ENCODE results near the gene FASN. TPM values are rescaled to one million over a fixed set of nuclear protein-coding genes. Genes with fewer than 3 reads are reported as not detected.
A peak's percentile ranks its signal among the peaks of the same experiment; 100 is the strongest.

FASN gene
- total RNA-seq, 3 donors from 2014 or later (not counting 1 experiment from before 2014, with no cell fraction given): 53.8 to 56.2 (median 54.0) TPM

GRCh38 chr17:82055023-82055964 lies 42.7 kb downstream of the FASN start:
- DNase-seq (no peak), ATAC-seq (no peak)
- H3K27ac Mint-ChIP-seq: no peak overlapping the region
- H3K4me3 ChIP-seq (ENCODE audit: low read length): no peak overlapping the region
- TF ChIP-seq CTCF (IDR thresholded peaks at IDR 0.05): no peak
- no peaks in the 10 kb centered on the region for H3K9me3 Mint-ChIP-seq
- H3K27me3 ChIP-seq (ENCODE audit: control insufficient read depth, insufficient read depth, low read length): no peaks in the 10 kb centered on the region
- no peak overlapping the region for H3K27ac ChIP-seq (ENCODE audit: low read length)
- no peaks in the 10 kb centered on the region for H3K9me3 ChIP-seq (ENCODE audit: control insufficient read depth, insufficient read depth, low read length)
- 84% methylated on average over 24 of the region's 26 CpGs for WGBS (ENCODE audit: insufficient coverage)
- H3K4me3 Mint-ChIP-seq: no peak overlapping the region
- intact Hi-C loops (cut with micrococcal nuclease): no loop called here
- H3K4me1 Mint-ChIP-seq: peaks cover 0 to 16% of the 10 kb centered on the region in 2 donors
- H3K27me3 Mint-ChIP-seq (ENCODE audit: low read depth in 2 of 2): no peaks in the 10 kb centered on the region
- H3K4me1 ChIP-seq (ENCODE audit: control insufficient read depth, insufficient read depth, low read length): peaks cover 29% of the 10 kb centered on the region
- H3K36me3 Mint-ChIP-seq: no peaks in the 10 kb centered on the region
- H3K36me3 ChIP-seq (ENCODE audit: control insufficient read depth, insufficient read depth, low read length): peaks cover 40% of the 10 kb centered on the region

- H3K4me1 ChIP-seq (ENCODE audit: control insufficient read depth, insufficient read depth, low read length): peaks cover 30% of the 10 kb centered on the region
- Mint-ChIP-seq H3K36me3 (no peaks in the 10 kb centered on the region), H3K27ac (no peak overlapping the region), H3K4me1 (peaks cover 0 to 16% of the 10 kb centered on the region in 2 donors), H3K27me3 (ENCODE audit: low read depth in 2 of 2) (no peaks in the 10 kb centered on the region), H3K9me3 (no peaks in the 10 kb centered on the region), H3K4me3 (no peak overlapping the region)
- no peaks in the 10 kb centered on the region for H3K9me3 ChIP-seq (ENCODE audit: control insufficient read depth, insufficient read depth, low read length)
- ATAC-seq (no peak), DNase-seq (no peak)
- WGBS (ENCODE audit: insufficient coverage): 95% methylated on average over 38 of the region's 38 CpGs
- H3K27me3 ChIP-seq (ENCODE audit: control insufficient read depth, insufficient read depth, low read length): no peaks in the 10 kb centered on the region
- H3K27ac ChIP-seq (ENCODE audit: low read length): no peak overlapping the region
- intact Hi-C loops (cut with micrococcal nuclease): no loop called here
- no peak for TF ChIP-seq CTCF (IDR thresholded peaks at IDR 0.05)
- H3K36me3 ChIP-seq (ENCODE audit: control insufficient read depth, insufficient read depth, low read length): peaks cover 39% of the 10 kb centered on the region
- no peak overlapping the region for H3K4me3 ChIP-seq (ENCODE audit: low read length)
These were observed 43.5 kb downstream of the FASN start for GRCh38 chr17:82054351-82055022.

- no peaks in the 10 kb centered on the region for H3K27me3 ChIP-seq (ENCODE audit: control insufficient read depth, insufficient read depth, low read length)
- 98% methylated on average over 28 of the region's 28 CpGs for WGBS (ENCODE audit: insufficient coverage)
- Mint-ChIP-seq H3K4me3 (peak overlapping the region; percentile 69), H3K9me3 (no peaks in the 10 kb centered on the region), H3K36me3 (no peaks in the 10 kb centered on the region), H3K27me3 (ENCODE audit: low read depth in 2 of 2) (no peaks in the 10 kb centered on the region), H3K27ac (no peak overlapping the region), H3K4me1 (peaks cover 0 to 16% of the 10 kb centered on the region in 2 donors)
- no peak for TF ChIP-seq CTCF (IDR thresholded peaks at IDR 0.05)
- no peak for ATAC-seq
- DNase-seq: no peak
- H3K9me3 ChIP-seq (ENCODE audit: control insufficient read depth, insufficient read depth, low read length): no peaks in the 10 kb centered on the region
- peaks cover 30% of the 10 kb centered on the region for H3K4me1 ChIP-seq (ENCODE audit: control insufficient read depth, insufficient read depth, low read length)
- H3K4me3 ChIP-seq (ENCODE audit: low read length): no peak overlapping the region
- no peak overlapping the region for H3K27ac ChIP-seq (ENCODE audit: low read length)
- intact Hi-C loops (cut with micrococcal nuclease): no loop called here
- H3K36me3 ChIP-seq (ENCODE audit: control insufficient read depth, insufficient read depth, low read length): peaks cover 35% of the 10 kb centered on the region
These were observed 44.3 kb downstream of the FASN start for GRCh38 chr17:82053556-82054263.
